ENCODE results near the gene TEX51.

Gene TEX51

DNA sequence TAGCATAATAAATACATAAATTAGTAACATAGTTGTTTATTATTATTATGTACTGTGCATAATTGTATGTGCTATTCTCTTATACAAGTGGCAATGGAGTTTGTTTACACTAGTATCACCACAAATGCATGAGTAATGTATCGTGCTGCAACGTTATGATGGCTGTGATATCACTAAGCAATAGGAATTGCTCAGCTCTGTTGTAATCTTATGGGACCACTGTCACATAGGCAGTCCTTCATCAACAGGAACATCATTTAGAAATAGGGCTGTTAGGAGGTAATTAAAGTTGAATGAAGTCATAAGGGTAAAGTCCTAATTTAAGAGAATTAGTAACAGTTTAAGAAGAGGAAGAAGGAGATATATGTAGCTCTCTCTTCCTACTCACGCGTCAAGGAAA lies 33.8 kb downstream of the TEX51 start:
- TF ChIP-seq GATA3 (IDR thresholded peaks at IDR 0.05; ENCODE audit: low read depth, low read length) (no peak), GATA2 (IDR thresholded peaks at IDR 0.05; ENCODE audit: low read depth, low read length) (no peak)

DNA sequence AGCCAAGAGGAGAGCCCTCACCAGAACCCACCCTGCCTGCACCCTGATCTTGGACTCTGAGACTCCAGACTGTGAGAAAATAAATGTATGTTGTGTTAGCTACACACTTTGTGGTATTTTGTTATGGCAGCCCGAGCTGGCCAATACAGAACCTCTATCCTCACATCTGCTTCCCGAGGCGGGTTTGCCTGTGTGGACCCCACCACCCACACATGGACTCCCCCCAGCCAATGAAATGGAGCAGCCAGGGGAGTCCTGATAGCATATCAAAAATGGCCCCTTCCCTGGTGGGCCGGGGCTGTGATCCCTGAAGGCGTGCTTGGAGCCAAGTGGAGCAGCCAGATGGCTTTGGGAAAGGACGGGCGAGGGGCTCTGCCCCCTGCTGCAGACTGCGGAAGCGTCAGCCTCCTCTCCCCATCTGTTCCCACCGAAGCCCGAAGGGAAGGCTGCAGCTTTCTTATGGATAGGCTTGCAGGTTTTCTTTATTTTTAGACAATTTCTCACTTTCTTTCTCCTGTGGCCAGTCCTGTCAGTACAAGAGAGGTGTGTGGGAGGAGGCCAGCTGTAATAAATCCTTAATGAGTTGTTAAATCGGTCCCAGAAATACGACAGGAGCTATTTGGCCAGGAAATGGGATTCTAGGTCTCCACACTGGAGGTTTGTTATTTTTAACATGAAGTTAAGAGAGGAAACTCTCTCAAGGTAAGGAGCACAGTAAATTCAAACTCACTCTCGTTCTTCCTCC lies 34.4 kb downstream of the TEX51 start:
- TF ChIP-seq GATA3 (IDR thresholded peaks at IDR 0.05; ENCODE audit: low read depth, low read length) (no peak), GATA2 (IDR thresholded peaks at IDR 0.05; ENCODE audit: low read depth, low read length) (no peak)

DNA sequence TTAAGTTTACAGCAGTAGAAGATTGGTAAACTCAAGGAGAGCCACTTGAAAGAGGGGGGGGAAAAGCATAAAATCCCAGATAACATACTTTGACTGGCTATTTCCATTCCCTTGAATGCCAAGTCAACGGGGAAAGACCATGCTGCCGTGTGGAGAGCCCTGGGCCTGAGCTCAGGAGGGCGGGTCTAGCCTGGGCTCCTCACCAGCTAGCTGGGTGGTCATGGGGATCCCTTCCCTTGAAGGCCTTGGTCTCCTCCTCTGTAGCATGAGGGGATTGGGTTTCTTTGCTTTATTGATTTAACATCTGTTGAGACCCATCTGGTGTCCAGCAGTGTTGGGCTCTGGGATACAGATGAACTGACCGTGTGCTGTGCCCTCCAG lies 35.0 kb downstream of the TEX51 start:
- TF ChIP-seq GATA3 (IDR thresholded peaks at IDR 0.05; ENCODE audit: low read depth, low read length) (no peak), GATA2 (IDR thresholded peaks at IDR 0.05; ENCODE audit: low read depth, low read length) (no peak)

DNA sequence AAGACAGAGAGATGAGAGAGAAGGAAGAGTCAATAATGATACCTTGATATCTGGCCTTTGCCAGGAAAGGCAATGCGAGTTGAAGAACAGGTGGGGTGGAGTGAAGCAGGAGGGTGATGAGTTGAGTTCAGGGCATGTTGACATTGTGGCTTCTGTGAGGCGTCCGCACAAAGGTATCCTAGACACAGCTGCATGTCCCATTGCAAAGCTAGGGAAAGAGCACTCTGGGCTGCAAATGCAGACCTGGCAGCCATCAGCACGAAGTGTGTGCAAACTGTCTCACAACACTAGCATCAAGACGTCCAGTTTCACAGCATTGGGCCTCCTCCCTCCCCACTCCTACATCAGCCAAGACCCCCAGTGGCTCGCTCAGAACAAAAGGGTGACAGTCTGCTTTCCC lies 36.1 kb downstream of the TEX51 start:
- TF ChIP-seq GATA2 (IDR thresholded peaks at IDR 0.05; ENCODE audit: low read depth, low read length): no peak
- no peak for TF ChIP-seq GATA3 (IDR thresholded peaks at IDR 0.05; ENCODE audit: low read depth, low read length)

DNA sequence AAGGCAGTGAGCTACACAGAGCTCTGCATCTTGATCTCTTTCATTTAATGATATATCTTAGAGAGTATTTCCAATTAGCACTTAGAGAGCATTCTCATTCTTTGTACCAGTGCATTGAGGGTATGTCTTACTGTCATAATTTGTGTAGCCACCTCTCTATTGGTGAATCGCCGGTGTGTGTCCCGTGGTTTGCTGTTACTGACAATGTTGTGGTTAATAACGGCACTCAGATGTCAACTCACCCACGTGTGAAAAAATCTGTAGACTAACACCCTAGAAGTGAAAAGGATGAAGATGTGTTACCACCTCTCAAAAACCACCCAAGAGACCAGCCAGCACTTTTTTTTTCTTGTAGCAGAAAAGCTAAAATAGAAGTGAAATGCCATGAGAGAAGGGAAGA lies 37.1 kb downstream of the TEX51 start:
- TF ChIP-seq GATA3 (IDR thresholded peaks at IDR 0.05; ENCODE audit: low read depth, low read length) (no peak), GATA2 (IDR thresholded peaks at IDR 0.05; ENCODE audit: low read depth, low read length) (no peak)

DNA sequence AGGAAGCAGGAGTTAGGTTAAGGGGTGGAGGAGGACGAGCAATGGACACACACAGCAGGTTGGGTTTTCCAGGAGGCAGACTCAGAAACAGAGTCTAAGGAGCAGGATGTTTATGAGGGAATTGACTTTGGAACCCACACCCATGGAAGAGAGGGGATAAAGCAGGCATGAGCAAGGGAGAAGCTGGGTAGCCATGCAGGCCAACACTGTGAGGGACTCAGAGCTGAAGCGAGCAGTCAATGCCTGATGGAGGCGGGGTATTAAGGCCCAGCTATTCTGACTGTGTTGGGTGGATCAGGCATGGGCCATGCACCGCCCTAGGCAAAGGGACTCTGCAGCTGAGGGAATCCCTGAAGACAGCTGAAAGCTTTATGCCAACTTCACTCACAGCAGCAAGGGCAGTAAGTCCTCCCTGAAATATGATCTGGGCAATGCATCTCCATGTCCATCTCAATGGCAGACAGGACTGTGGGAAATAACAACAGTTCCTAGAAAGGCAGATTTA lies 37.6 kb downstream of the TEX51 start:
- TF ChIP-seq GATA2 (IDR thresholded peaks at IDR 0.05; ENCODE audit: low read depth, low read length) (no peak), GATA3 (IDR thresholded peaks at IDR 0.05; ENCODE audit: low read depth, low read length) (no peak)

DNA sequence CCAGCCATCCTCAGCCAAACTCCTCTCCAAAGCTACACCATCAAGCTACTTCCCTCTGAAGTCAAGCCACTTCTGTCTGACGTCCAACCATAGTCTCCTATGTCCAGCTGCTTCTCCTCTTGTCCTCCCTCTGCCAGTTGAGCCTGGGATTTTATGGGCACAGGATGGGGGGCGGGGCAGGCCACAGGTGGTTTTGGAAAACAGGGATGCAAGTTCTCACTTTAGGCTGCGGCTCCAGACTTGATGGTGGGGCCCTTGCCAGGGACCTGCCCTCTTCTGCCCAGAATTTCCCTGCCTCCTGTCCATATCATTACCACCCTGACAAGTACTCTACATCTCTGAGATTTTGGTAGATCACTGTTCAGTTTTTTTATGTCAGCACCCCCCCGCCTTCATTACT lies 41.6 kb downstream of the TEX51 start:
- TF ChIP-seq GATA2 (IDR thresholded peaks at IDR 0.05; ENCODE audit: low read depth, low read length) (no peak), GATA3 (IDR thresholded peaks at IDR 0.05; ENCODE audit: low read depth, low read length) (no peak)

DNA sequence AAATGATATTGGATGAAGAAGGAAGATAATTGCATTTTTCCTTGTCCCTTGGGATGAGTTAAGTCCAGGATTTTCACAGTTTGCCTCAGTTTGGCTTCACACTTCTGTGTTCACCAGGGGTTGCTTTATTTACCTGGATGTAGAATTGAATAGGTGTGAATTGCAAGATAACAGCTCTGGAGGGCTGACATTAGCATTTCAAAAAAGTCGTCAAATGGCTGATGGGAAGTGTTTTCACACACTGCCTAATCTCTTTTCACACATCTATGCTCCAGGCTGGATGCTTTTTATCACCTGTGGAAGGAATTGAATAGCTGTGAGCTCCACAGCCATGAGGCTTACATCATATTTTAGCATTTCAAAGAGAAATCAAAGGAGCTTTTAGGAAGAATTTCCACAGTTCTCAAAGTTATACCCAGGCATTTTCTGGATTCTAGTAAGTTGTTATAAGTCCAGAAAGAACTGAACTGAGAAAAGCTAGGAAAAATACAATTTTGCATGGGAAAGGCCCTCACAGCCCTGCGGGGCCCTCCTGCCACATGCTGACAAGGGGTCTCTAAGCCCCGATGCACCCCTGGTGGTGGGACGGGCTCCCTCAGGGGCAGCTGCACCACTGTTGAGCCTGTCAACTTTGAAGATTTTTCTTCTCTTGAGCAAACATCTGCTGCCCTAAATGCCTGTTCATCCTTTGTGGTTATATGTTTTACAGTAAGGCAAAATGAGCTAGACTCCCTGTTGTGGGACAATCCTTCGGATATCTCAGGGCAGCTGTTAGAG lies 43.9 kb downstream of the TEX51 start:
- TF ChIP-seq GATA3 (IDR thresholded peaks at IDR 0.05; ENCODE audit: low read depth, low read length): no peak
- TF ChIP-seq GATA2 (IDR thresholded peaks at IDR 0.05; ENCODE audit: low read depth, low read length): no peak

DNA sequence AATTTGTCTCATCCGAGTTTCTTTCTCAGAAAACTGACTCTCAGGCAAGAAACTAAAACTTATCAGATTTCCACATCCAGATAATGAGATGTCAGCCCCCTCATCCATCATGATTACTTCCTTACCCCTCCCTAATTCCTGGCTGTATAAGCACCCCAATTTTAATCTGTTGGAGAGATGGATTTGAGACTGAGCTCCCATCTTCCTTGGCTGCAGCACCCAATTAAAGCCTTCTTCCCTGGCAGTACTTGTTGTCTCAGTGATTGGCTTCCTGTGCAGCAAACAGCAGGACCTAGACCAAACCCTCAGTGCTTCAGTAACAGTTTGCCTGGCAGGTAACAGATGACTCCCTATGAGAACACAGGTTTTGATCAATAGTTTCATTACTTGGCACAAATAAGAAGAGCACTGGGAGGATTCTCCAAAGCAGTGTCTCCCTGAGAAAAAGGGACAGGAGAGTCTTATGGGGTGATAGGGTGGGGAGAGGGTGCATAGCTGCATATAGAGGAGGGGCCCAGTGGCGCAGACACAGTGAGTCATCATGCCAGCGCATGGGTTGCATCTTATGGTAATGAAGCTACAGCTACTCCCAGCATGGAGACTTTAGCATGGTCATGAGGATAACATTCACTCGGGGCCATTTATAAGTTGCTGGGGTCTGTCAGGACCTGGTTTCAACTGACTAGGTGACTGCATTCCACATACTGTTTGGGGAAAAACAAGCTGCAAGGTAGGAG lies 45.1 kb downstream of the TEX51 start:
- TF ChIP-seq GATA2 (IDR thresholded peaks at IDR 0.05; ENCODE audit: low read depth, low read length): no peak
- no peak for TF ChIP-seq GATA3 (IDR thresholded peaks at IDR 0.05; ENCODE audit: low read depth, low read length)

DNA sequence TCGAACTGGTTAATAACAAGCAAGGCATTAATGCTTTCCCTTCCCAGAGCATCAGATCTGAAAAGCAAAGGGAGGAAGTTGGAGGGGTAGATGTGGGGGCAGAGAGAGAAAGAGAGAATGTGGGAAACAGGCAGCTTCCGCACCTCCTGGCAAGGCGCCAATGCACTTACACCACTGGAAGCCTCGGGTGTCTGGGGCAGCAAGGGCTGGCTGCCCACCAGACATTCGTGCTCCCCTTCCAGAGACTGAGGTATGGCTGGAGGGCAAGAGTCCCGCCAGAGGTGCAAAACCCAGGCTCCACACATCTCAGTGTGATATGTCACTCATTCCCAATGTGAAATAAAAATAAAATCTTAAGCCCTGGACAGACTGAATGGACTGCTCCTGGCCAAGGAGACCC lies 46.4 kb downstream of the TEX51 start:
- TF ChIP-seq GATA2 (IDR thresholded peaks at IDR 0.05; ENCODE audit: low read depth, low read length) (no peak), GATA3 (IDR thresholded peaks at IDR 0.05; ENCODE audit: low read depth, low read length) (no peak)

DNA sequence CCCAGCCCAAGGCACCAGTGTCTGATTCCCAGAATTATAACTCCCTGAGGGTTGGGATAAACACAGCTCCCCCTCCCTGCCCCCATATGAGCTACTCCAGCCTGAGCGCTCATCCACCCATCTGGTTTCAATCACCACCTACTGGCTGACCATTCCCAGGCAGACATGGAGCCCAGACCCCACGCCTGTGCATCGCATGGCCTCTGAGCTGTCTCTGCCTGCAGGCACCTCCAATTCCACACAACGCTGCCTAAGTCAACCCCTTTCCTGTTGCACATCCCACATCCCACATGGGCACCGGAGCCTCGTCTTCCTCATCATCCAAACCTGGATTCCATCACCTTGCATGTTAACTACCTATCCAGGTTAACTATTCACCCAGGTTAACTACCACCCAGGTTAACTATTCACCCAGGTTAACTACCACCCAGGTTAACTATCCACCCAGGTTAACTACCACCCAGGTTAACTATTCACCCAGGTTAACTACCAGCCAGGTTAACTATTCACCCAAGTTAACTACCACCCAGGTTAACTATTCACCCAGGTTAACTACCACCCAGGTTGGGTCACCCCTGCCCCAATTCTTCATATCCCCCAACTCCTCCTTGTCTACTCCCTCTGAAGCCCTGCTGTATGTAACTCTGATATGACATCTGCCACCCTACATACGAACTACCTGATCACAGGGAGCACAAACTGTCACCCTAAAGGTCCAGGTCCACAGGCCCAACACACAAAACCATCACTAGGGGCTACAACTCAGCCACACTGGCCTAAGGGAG lies 47.8 kb downstream of the TEX51 start:
- no peak for TF ChIP-seq GATA3 (IDR thresholded peaks at IDR 0.05; ENCODE audit: low read depth, low read length)
- TF ChIP-seq GATA2 (IDR thresholded peaks at IDR 0.05; ENCODE audit: low read depth, low read length): no peak

DNA sequence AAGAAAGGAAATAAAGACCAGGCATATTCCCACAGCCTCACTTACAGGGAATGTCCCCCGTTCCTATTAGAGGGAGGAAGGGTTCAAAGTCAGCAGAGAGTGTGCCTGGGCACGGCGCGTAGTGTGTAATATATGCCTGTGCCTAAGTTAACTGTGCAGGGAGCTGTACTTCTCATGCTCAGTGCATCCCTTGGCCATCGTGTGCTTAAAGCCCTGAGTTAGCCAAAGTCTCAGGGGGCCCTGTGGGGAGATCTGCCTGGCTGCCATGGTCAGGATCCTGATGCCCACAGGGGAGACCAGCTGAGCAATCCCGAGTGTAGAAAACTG lies 48.4 kb downstream of the TEX51 start:
- TF ChIP-seq GATA2 (IDR thresholded peaks at IDR 0.05; ENCODE audit: low read depth, low read length) (no peak), GATA3 (IDR thresholded peaks at IDR 0.05; ENCODE audit: low read depth, low read length) (no peak)

DNA sequence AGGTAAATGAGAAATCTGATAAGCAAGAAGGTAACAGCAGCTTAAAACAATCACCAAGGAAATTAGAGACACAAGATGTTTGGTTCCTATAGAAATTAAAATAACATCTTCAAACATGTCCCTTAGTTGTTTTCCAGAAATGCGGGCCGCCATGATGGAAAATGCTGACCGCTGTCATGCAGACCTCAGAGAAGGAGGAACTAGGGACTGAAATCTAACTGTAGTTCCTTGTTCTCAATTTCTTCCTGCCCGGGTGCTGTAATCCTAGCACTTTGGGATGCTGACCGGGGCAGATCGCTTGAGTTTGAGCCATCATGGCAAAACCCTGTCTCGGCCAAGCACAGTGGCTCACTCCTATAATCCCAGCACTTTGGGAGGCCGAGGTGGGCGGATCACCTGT lies 51.1 kb downstream of the TEX51 start:
- no peak for TF ChIP-seq GATA3 (IDR thresholded peaks at IDR 0.05; ENCODE audit: low read depth, low read length)
- no peak for TF ChIP-seq GATA2 (IDR thresholded peaks at IDR 0.05; ENCODE audit: low read depth, low read length)

DNA sequence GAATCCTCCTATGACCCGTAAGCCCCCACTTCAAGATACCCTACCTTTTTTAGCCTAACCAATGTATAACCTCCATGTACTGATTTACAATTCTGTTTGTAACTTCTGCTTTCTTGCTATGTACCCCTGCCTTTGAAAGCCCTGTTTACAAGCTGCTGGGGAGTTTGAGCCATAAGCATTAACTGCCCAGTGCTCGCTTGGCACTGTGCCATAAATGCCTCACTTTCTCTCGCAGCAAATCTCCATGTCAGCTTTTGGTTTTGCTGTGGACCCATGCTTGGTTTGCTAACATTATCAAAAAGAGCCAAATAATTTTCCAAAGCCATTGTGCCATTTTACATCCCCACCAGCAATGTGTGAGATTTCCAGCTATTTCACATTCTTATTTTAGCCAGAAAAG lies 51.8 kb downstream of the TEX51 start:
- TF ChIP-seq GATA3 (IDR thresholded peaks at IDR 0.05; ENCODE audit: low read depth, low read length) (no peak), GATA2 (IDR thresholded peaks at IDR 0.05; ENCODE audit: low read depth, low read length) (no peak)
